Loucy (cell line): Measurements from ENCODE around the gene IL24.

ENCODE experiments used
- H2AFZ ChIP-seq: fragments of 200-600 bp; sonication (generic); 2 replicates; pipeline ENCODE4 v1.6.0; 2016; ENCODE audit warnings: antibody characterized with exemption, mild to moderate bottlenecking, low read length, moderate library complexity
- H3F3A ChIP-seq: fragments of 200-600 bp; 2 replicates; pipeline ENCODE4 v1.6.0; 2016; ENCODE audit warnings: antibody characterized with exemption, low read depth, mild to moderate bottlenecking
- H3K27me3 ChIP-seq: fragments of 200-600 bp; sonication (generic); 2 replicates; pipeline ENCODE4 v1.6.1; 2014; ENCODE audit warnings: low read length, mild to moderate bottlenecking; ENCODE audit not compliant: insufficient read depth, poor library complexity, severe bottlenecking
- H3K36me3 ChIP-seq: fragments of 200-600 bp; sonication (generic); 2 replicates; pipeline ENCODE4 v1.6.1; 2016; ENCODE audit warnings: low read length; ENCODE audit not compliant: insufficient read depth
- H3K4me1 ChIP-seq: fragments of 200-600 bp; sonication (generic); 2 replicates; pipeline ENCODE4 v1.5.1; 2014; ENCODE audit warnings: low read length, mild to moderate bottlenecking; ENCODE audit not compliant: insufficient read depth, poor library complexity, severe bottlenecking
- H3K4me2 ChIP-seq: fragments of 200-600 bp; sonication (generic); 2 replicates; pipeline ENCODE4 v1.6.0; 2014; ENCODE audit warnings: antibody characterized with exemption, low read length, low read depth, mild to moderate bottlenecking; ENCODE audit not compliant: poor library complexity, severe bottlenecking
- H3K4me3 ChIP-seq: fragments of 200-600 bp; sonication (generic); 2 replicates; pipeline ENCODE4 v1.5.1; 2014; ENCODE audit warnings: low read length, mild to moderate bottlenecking, mixed read lengths; ENCODE audit not compliant: poor library complexity, severe bottlenecking
- H3K79me2 ChIP-seq: fragments of 200-600 bp; sonication (generic); 2 replicates; pipeline ENCODE4 v1.6.1; 2014; ENCODE audit warnings: low read length; ENCODE audit not compliant: insufficient read depth
- H3K9ac ChIP-seq: fragments of 200-600 bp; sonication (generic); 2 replicates; pipeline ENCODE4 v1.6.0; 2014; ENCODE audit warnings: mild to moderate bottlenecking, low read depth, low read length, moderate library complexity; ENCODE audit not compliant: poor library complexity, severe bottlenecking
- H3K9me2 ChIP-seq: fragments of 200-600 bp; sonication (generic); replicated peaks from 2 replicates; pipeline ENCODE4 v1.6.1; 2016; ENCODE audit warnings: low read depth, low read length, mixed read lengths
- H3K9me3 ChIP-seq: fragments of 200-600 bp; sonication (generic); 2 replicates; pipeline ENCODE4 v1.6.1; 2014; ENCODE audit warnings: mild to moderate bottlenecking, antibody characterized with exemption, low read length, low read depth; ENCODE audit not compliant: insufficient read depth
- H4K20me1 ChIP-seq: fragments of 200-600 bp; sonication (generic); 2 replicates; pipeline ENCODE4 v1.6.0; 2014; ENCODE audit warnings: antibody characterized with exemption, low read length, mild to moderate bottlenecking; ENCODE audit not compliant: insufficient read depth, poor library complexity, severe bottlenecking
- CTCF ChIP-seq: fragments of 200-600 bp; sonication (generic); conservative IDR thresholded peaks from 2 replicates; pipeline ENCODE4 v1.5.1; 2014; ENCODE audit warnings: mild to moderate bottlenecking, antibody characterized with exemption, low read length
- EZH2phosphoT487 ChIP-seq: fragments of 200-600 bp; IDR thresholded peaks from 2 replicates; pipeline ENCODE4 v1.6.1; 2018; ENCODE audit warnings: antibody characterized with exemption, mild to moderate bottlenecking, moderate library complexity, borderline replicate concordance

Gene IL24

GRCh38 chr1:206897175-206897574, at the start of gene IL24:
Gene IL24 (plus strand): TSS chr1:206897443. CDS start chr1:206897833, 390 bp downstream.
- H3K9me3 ChIP-seq: no peaks in the 10 kb centered on the region
- H3K4me2 ChIP-seq: no peak within 1 kb of the TSS
- H2AFZ ChIP-seq: no peak within 1 kb of the TSS
- no peak within 1 kb of the TSS for H3K9ac ChIP-seq
- H3K4me3 ChIP-seq: no peak within 1 kb of the TSS
- no peaks in the 10 kb centered on the region for H3K79me2 ChIP-seq
- H3K36me3 ChIP-seq: no peaks in the 10 kb centered on the region
- no peak for TF ChIP-seq EZH2phosphoT487
- TF ChIP-seq CTCF: no peak
- no peaks in the 10 kb centered on the region for H3K4me1 ChIP-seq
- no peaks in the 10 kb centered on the region for H3F3A ChIP-seq
- H3K27me3 ChIP-seq: no peaks in the 10 kb centered on the region
- no peaks in the 10 kb centered on the region for H3K9me2 ChIP-seq
- no peaks in the 10 kb centered on the region for H4K20me1 ChIP-seq

GRCh38 chr1:206847946-206848345, 49.3 kb upstream of the IL24 start:
- TF ChIP-seq EZH2phosphoT487 (no peak), CTCF (no peak)
- H3K9ac ChIP-seq: no peak overlapping the region
- no peaks in the 10 kb centered on the region for H3K9me3 ChIP-seq
- H3K9me2 ChIP-seq: no peaks in the 10 kb centered on the region
- no peak overlapping the region for H2AFZ ChIP-seq
- no peaks in the 10 kb centered on the region for H3F3A ChIP-seq
- no peaks in the 10 kb centered on the region for H3K27me3 ChIP-seq
- H3K4me1 ChIP-seq: no peaks in the 10 kb centered on the region
- no peak overlapping the region for H3K4me2 ChIP-seq
- no peaks in the 10 kb centered on the region for H3K36me3 ChIP-seq
- no peaks in the 10 kb centered on the region for H3K79me2 ChIP-seq
- H4K20me1 ChIP-seq: no peaks in the 10 kb centered on the region
- no peak overlapping the region for H3K4me3 ChIP-seq

- no peak overlapping the region for H3K4me3 ChIP-seq
- no peaks in the 10 kb centered on the region for H3K79me2 ChIP-seq
- TF ChIP-seq EZH2phosphoT487 (no peak), CTCF (no peak)
Measured at GRCh38 chr1:206850401-206850800, 46.8 kb upstream of the IL24 start.

More at GRCh38 chr1:206850401-206850800, 46.8 kb upstream of the IL24 start:
- Histone ChIP-seq H3K36me3 (no peaks in the 10 kb centered on the region), H4K20me1 (no peaks in the 10 kb centered on the region), H3K9ac (no peak overlapping the region), H3K4me2 (no peak overlapping the region), H3K27me3 (no peaks in the 10 kb centered on the region), H3K9me3 (no peaks in the 10 kb centered on the region), H2AFZ (no peak overlapping the region), H3K9me2 (no peaks in the 10 kb centered on the region), H3F3A (no peaks in the 10 kb centered on the region), H3K4me1 (no peaks in the 10 kb centered on the region)
